ENCODE results near the gene REPIN1. TPM values are rescaled to one million over a fixed set of nuclear protein-coding genes. Genes with fewer than 3 reads are reported as not detected.

REPIN1 gene
- total RNA-seq, 1 experiment from 2014 or later: 189 TPM

DNA sequence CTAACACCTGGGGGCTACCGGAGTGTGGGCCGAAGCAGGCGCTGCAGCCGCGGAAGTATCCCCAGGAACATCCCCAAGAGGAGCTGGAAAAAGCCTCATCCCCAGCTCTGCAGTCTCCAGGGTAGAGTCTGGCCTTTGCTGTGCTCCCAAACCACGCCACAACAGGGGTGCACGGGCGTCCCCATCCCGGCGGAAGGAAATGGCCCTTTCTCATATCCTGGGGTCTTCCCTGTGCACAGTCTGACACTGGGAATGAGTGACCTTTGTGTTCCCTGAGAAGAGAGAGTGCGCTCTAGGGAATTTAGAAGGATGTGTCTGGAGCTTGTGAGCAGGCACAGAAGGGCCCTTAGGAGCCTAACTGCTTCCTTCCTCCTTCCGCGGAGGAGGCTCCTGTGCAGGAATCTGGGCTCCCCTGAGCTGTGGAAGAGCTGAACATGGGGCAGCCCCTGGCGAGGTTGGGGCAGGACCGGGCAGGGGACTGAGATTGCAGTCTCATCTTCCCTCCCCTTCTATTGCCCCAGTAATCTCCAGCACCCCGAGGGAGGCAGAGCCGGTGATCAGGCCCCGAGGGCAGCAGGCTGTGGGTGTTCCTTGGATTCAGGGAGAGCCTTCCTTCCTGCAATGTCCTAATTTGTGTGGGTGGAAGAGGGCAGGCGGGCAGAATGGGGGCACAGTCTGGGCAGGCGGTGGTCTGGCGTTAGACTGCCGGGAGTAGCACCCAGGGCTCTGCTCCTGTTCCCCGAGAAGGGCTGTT is 1.3 kb downstream of the REPIN1 start:
- H3K4me1 Mint-ChIP-seq (ENCODE audit: low read depth, unreplicated experiment): peaks cover 44% of the 10 kb centered on the region
- peak overlapping the region; percentile 90 for H3K4me3 Mint-ChIP-seq (ENCODE audit: low read depth, unreplicated experiment)
- H3K27me3 Mint-ChIP-seq (ENCODE audit: unreplicated experiment): no peaks in the 10 kb centered on the region
- peak overlapping the region; percentile 96 for H3K27ac Mint-ChIP-seq (ENCODE audit: unreplicated experiment)
- TF ChIP-seq, protein P1, sequence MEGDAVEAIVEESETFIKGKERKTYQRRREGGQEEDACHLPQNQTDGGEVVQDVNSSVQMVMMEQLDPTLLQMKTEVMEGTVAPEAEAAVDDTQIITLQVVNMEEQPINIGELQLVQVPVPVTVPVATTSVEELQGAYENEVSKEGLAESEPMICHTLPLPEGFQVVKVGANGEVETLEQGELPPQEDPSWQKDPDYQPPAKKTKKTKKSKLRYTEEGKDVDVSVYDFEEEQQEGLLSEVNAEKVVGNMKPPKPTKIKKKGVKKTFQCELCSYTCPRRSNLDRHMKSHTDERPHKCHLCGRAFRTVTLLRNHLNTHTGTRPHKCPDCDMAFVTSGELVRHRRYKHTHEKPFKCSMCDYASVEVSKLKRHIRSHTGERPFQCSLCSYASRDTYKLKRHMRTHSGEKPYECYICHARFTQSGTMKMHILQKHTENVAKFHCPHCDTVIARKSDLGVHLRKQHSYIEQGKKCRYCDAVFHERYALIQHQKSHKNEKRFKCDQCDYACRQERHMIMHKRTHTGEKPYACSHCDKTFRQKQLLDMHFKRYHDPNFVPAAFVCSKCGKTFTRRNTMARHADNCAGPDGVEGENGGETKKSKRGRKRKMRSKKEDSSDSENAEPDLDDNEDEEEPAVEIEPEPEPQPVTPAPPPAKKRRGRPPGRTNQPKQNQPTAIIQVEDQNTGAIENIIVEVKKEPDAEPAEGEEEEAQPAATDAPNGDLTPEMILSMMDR (IDR thresholded peaks at IDR 0.05; ENCODE audit: unreplicated experiment): no peak
- DNase-seq: no peak
- CTCF ChIA-PET: interaction anchor here (1.0 kb wide), 1 partner anchor 37 kb away, joined by 4 read pairs; no protein-coding TSS in a partner anchor
- H3K9me3 Mint-ChIP-seq (ENCODE audit: low read depth, unreplicated experiment): no peaks in the 10 kb centered on the region
- peaks cover 70% of the 10 kb centered on the region for H3K36me3 Mint-ChIP-seq (ENCODE audit: insufficient read depth, unreplicated experiment)
- intact Hi-C loops (cut with micrococcal nuclease; ENCODE audit: unreplicated experiment): no loop called here
- no TSS peak for BruUV-seq (replicated peaks)

DNA sequence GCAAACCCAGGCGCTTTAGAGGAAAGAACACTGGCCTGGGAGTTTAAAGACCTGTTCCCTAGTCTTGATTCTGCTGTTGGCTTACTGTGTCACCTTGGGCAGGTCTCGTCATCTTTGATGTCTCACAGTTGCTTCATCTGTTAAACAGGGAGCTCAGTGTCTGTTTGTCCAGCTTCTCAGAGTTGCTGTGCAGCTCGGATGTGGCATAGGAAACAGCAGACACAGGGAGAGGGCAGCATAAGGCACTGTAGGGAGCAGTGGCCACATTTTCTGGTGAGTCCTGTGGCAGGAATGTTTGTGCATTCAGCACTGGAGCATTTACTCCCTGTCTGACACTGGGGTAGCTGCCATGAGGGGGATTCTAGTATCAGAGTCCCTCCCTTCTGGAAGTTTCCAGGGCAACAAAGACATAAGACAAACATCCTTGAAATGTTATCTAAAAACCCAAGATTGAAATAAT is 2.0 kb downstream of the REPIN1 start:
- CTCF ChIA-PET: interaction anchor here (1.0 kb wide), 1 partner anchor 36 kb away, joined by 4 read pairs; no protein-coding TSS in a partner anchor
- Mint-ChIP-seq H3K9me3 (ENCODE audit: low read depth, unreplicated experiment) (no peaks in the 10 kb centered on the region), H3K27me3 (ENCODE audit: unreplicated experiment) (no peaks in the 10 kb centered on the region), H3K4me3 (ENCODE audit: low read depth, unreplicated experiment) (peak overlapping the region; percentile 90), H3K36me3 (ENCODE audit: insufficient read depth, unreplicated experiment) (peaks cover 75% of the 10 kb centered on the region), H3K27ac (ENCODE audit: unreplicated experiment) (peak overlapping the region; percentile 96), H3K4me1 (ENCODE audit: low read depth, unreplicated experiment) (peaks cover 43% of the 10 kb centered on the region)
- intact Hi-C loops (cut with micrococcal nuclease; ENCODE audit: unreplicated experiment): no loop called here
- DNase-seq: no peak
- TF ChIP-seq, protein P1 (IDR thresholded peaks at IDR 0.05; ENCODE audit: unreplicated experiment): no peak
- TSS peak; percentile 25 for BruUV-seq (replicated peaks)

DNA sequence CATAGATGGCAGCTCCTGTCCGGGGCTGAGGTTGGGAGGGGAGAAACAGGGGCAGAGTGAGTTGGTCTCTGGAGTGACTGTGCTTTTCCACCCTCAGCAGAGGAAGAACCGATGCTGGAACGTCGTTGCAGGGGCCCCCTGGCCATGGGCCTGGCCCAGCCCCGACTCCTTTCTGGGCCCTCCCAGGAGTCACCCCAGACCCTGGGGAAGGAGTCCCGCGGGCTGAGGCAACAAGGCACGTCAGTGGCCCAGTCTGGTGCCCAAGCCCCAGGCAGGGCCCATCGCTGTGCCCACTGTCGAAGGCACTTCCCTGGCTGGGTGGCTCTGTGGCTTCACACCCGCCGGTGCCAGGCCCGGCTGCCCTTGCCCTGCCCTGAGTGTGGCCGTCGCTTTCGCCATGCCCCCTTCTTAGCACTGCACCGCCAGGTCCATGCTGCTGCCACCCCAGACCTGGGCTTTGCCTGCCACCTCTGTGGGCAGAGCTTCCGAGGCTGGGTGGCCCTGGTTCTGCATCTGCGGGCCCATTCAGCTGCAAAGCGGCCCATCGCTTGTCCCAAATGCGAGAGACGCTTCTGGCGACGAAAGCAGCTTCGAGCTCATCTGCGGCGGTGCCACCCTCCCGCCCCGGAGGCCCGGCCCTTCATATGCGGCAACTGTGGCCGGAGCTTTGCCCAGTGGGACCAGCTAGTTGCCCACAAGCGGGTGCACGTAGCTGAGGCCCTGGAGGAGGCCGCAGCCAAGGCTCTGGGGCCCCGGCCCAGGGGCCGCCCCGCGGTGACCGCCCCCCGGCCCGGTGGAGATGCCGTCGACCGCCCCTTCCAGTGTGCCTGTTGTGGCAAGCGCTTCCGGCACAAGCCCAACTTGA is 2.7 kb downstream of the REPIN1 start:
- no TSS peak for BruUV-seq (replicated peaks)
- H3K27me3 Mint-ChIP-seq (ENCODE audit: unreplicated experiment): no peaks in the 10 kb centered on the region
- TF ChIP-seq, protein P1 (IDR thresholded peaks at IDR 0.05; ENCODE audit: unreplicated experiment): no peak
- H3K9me3 Mint-ChIP-seq (ENCODE audit: low read depth, unreplicated experiment): no peaks in the 10 kb centered on the region
- H3K27ac Mint-ChIP-seq (ENCODE audit: unreplicated experiment): peak overlapping the region; percentile 96
- H3K36me3 Mint-ChIP-seq (ENCODE audit: insufficient read depth, unreplicated experiment): peaks cover 77% of the 10 kb centered on the region
- H3K4me1 Mint-ChIP-seq (ENCODE audit: low read depth, unreplicated experiment): peaks cover 43% of the 10 kb centered on the region
- CTCF ChIA-PET: interaction anchor here (1.0 kb wide), 1 partner anchor 35 kb away, joined by 4 read pairs; no protein-coding TSS in a partner anchor
- intact Hi-C loops (cut with micrococcal nuclease; ENCODE audit: unreplicated experiment): no loop called here
- no peak overlapping the region for H3K4me3 Mint-ChIP-seq (ENCODE audit: low read depth, unreplicated experiment)
- no peak for DNase-seq

DNA sequence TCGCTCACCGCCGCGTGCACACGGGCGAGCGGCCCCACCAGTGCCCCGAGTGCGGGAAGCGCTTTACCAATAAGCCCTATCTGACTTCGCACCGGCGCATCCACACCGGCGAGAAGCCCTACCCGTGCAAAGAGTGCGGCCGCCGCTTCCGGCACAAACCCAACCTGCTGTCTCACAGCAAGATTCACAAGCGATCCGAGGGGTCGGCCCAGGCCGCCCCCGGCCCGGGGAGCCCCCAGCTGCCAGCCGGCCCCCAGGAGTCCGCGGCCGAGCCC is 3.3 kb downstream of the REPIN1 start:
- Mint-ChIP-seq H3K4me1 (ENCODE audit: low read depth, unreplicated experiment) (peaks cover 47% of the 10 kb centered on the region), H3K27ac (ENCODE audit: unreplicated experiment) (no peak overlapping the region), H3K27me3 (ENCODE audit: unreplicated experiment) (no peaks in the 10 kb centered on the region), H3K4me3 (ENCODE audit: low read depth, unreplicated experiment) (peak overlapping the region; percentile 14), H3K9me3 (ENCODE audit: low read depth, unreplicated experiment) (no peaks in the 10 kb centered on the region), H3K36me3 (ENCODE audit: insufficient read depth, unreplicated experiment) (peaks cover 81% of the 10 kb centered on the region)
- no TSS peak for BruUV-seq (replicated peaks)
- intact Hi-C loops (cut with micrococcal nuclease; ENCODE audit: unreplicated experiment): no loop called here
- TF ChIP-seq, protein P1 (IDR thresholded peaks at IDR 0.05; ENCODE audit: unreplicated experiment): no peak
- no peak for DNase-seq
- CTCF ChIA-PET: no interaction called here
